Skin of body (tissue), 2 donors: Measurements from ENCODE around the gene DAAM2. TPM values are rescaled to one million over a fixed set of nuclear protein-coding genes. Genes with fewer than 3 reads are reported as not detected.

Experiments used
- DNase-seq: peaks from one replicate; lab custom pipeline; 2025; lab: John Stamatoyannopoulos, UW
- total RNA-seq: library from RNA; depleted of rRNA; stranded (reverse); fragments of >200 nt; gene quantifications from one replicate; pipeline ENCODE4 v1.2.3, GENCODE V29; 2014

The DAAM2 gene
- total RNA-seq, 1 donor from 2014 or later = 32.2 TPM

DNA sequence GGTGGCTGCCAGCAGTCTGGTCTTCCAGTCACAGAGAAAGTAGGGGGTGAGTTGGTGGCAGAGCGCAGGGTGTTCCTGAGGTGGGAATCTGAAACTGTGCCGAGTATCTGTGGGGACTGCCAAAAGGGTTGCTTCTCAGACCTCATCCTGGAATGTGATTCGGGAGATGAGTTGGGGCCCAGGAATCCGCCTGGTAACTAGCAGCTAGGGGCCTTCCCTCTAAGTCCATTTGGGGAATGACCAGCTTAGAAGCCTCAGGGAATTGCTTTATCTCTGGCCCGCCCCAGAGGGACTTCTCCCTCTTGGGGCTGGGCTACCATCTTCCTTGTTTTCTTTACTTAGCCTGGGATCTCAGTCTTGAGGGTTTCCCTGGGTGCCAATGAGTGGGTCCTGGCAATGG, 92.5 kb downstream of the DAAM2 start:
- DNase-seq = no peak

DNA sequence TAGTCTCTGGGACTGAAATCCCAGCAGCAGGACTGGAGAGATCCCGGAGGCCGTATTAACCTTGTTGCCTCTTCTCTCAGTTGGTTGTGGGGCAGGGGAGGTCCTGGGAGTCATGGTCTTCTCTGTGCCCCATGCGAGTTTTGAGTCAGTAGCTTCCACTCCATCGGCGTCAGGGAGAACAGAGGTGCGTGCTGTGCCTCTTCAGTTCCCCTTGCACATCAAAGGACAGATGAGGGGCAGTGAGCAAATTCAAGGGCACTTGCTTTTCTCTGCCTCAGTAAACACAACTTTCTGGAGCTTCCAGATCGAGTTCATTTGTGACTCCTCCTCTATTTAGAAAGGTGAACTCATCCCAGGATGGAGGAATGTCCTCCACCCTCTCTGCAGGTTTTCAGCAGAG, 93.5 kb downstream of the DAAM2 start:
- DNase-seq = no peak

DNA sequence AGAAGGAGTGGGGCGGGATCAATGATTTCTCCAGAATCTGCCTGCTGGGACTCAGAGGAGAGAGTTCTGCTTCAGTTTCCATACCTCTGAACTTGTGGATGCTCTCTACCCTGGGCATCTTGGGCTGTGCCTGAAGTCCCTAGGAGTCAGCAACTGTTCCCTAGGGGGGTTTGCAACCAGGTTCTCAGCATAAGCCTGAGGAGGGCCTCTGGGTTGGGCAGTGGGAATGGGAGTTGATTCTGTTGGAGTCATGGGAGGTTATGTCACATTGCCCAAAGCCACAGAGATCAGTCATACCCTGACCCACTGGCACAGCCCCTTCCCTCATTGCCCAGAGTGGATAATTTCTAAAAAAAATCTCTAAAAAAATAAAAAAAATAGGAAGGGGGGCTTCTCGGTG, 94.7 kb downstream of the DAAM2 start:
- no peak for DNase-seq

DNA sequence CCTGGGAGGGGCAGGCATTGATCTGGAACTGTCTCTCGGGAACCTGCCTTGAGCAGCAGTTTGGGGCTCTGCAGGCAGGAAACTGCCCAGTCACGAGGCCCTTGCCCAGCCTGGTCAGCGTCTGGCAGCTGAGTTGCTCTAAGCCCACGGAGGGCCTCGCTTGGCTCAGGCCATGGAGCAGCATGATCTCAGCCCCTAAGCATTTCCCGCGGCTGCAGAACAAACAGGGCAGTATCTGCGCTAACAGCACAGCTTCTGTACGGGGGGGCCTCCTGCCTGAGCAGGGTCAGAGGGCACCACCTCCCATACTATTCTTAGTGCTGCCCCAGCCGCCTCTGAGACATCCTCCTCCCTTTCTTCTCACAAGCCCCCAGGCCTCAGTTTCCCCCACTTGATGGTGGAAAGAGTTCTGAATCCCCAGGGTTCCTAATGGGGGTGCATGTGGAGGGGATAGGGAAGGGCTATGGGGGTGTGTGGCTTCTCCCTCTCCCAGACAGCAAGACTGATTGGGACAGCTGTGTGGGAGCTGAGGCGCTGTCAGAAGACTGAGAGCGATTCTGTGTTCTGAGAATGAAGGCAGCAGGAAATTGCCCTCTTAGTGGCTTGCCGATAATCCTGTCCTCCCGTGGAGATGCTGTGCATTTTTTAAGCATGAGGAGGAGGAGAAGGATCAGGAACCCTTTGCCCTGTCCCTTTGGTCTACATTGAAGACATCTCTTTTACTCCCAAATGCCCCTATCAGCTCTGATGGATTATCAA, 95.7 kb downstream of the DAAM2 start:
- peak; percentile 31 for DNase-seq

- no peak for DNase-seq
Observed at GRCh38 chr6:39889229-39889628, 97.1 kb downstream of the DAAM2 start.

GRCh38 chr6:39891353-39891752, 99.2 kb downstream of the DAAM2 start:
- DNase-seq = no peak

GRCh38 chr6:39891976-39892375, 99.8 kb downstream of the DAAM2 start:
- DNase-seq = no peak

DNA sequence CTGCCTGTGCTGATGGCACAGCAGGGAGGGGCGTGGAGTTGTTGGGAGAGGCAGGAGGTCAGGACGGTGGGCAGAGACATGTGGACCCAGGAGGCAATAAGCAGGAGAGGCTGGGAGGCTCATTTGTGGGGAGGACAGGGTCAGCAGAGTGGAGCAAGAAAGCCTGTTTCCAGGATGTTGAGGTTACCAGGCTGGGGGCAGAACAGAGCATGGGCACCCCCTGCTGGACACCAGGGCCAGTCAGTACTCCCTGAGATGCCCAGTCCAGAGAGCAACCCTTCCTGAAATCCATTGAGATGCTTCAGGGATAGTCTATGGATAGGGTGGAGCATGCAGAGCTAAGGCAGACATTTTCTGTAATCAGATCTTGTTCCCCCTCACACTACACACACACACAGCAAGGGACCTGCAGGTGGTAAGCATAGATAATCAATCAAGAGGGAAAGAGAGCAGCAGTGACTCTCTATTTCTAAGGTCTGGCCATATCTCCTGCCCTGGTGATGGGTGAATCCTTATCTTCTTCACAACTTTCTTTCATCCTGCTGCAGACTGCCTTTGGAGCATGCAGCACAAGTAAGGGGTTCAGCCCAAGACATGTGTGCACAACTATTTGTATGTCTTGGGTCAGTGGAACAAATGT, 100.4 kb downstream of the DAAM2 start:
- peak; percentile 11 for DNase-seq

DNA sequence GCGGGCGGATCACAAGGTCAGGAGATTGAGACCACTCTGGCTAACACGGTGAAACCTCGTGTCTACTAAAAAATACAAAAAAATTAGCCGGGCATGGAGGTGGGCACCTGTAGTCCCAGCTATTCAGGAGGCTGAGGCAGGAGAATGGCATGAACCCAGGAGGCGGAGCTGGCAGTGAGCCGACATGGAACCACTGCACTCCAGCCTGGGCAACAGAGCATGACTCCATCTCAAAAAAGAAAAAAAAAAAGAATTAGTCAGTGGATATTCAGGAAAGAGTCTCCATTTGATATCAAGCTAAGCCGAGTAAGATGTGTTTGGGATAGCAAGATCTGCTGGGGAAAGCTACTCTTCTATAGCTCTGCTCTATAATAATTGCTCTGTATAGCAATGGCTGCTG, 101.1 kb downstream of the DAAM2 start:
- DNase-seq = no peak

DNA sequence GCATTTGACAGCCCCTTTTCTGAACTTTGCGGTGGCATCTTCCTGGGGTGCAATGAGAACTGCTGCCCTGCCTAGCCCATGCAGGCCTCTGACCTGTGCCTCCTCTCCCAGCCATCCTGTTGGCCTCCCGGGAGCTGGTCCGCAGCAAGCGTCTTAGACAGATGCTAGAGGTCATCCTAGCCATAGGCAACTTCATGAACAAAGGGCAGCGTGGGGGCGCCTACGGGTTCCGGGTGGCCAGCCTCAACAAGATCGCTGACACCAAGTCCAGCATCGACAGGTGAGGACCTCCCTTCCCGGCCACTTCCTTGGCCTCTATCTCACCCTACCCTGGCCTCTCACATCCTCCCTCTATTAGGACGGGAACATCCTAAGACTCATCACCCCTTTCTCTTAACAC, 104.5 kb downstream of the DAAM2 start:
- no peak for DNase-seq

GRCh38 chr6:39897698-39898097, 105.5 kb downstream of the DAAM2 start:
- no peak for DNase-seq

GRCh38 chr6:39898625-39899024, 106.4 kb downstream of the DAAM2 start:
- DNase-seq = no peak

DNA sequence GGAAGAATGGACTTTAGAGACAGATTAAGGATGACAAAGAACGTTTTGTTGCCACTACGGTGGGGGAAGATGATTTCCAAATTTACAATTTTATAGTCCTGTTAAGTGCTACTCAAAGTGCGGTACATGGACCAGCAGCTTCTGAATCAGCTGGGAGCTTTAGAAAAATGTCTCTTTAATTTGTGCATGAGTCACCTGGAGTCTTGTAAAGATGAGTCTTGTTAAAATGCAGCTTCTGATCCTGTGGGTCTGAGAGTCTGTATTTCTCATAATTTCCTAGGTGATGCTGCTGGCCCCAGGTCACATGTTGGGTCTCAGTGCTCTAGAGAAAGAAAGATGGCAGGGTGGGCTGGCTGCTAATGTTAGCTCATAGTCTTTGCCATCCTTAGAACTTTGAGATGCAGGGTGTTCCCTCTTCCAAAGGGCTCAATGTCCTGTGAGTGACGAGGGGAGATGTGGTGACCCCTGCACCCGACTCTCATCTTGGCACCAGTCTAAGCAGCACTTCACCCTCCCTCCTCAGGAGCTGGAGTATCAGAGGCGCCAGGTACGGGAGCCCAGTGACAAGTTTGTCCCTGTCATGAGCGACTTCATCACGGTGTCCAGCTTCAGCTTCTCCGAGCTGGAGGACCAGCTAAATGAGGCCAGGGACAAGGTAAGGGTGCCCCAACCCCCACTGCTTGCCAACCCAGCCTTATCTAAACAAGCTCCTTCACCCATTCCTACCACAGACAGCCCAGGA, 107.5 kb downstream of the DAAM2 start:
- DNase-seq = no peak

- DNase-seq = no peak
Observed at GRCh38 chr6:39901116-39901655, 109.0 kb downstream of the DAAM2 start.

- no peak for DNase-seq
Observed at GRCh38 chr6:39901670-39902069, 109.5 kb downstream of the DAAM2 start.

DNA sequence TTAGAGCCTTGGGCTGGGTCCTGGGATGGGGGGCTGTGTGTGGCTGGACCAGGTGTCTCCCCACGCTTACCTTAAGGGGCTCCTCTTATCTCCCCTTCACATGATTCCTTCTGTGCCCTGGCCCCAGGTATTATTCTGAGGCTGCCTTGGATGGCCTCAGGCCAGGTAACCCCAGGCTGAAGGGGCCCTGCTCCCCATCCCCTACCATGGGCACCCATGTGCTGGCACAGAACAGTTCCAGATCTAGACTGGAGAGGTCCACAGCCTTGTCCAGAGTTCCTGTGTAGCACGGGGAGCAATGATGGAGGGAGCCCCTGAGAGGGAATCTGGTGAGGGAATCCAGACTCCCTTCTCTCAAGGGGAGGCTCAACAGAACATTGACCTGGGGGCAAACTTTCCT, 110.0 kb downstream of the DAAM2 start:
- DNase-seq = no peak

DNA sequence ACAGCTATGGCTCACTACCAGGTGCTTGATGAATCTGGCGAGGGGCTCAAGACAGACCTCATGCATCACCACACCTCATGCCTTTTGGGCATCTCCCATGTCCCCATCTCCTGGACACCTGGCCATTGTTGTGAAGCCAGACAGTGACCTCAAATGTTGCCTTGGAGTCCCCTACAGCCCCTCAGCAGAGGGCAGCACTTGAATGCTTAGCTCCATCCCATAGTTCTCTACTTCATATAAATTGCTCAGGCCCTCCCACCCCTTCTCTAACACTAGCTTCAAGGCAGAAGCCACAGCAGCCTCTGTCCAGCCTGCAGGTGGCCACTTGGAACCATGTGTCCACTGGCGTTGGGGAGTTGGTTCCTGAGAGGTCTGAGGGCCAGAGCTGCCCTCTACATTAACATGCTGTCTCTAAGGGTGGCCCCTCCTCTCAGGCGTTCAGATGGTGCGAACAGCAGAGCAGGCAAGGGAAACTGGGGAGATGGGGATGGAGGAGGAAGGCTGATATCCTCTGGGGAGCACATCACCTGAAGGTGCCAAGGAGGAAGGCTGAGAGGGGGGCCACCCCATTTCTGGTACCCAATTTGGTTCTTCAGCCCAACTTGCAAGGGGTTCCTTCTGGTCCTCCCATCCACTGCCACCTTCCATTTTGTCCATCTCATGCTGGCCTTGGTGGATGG, 110.8 kb downstream of the DAAM2 start:
- no peak for DNase-seq

DNA sequence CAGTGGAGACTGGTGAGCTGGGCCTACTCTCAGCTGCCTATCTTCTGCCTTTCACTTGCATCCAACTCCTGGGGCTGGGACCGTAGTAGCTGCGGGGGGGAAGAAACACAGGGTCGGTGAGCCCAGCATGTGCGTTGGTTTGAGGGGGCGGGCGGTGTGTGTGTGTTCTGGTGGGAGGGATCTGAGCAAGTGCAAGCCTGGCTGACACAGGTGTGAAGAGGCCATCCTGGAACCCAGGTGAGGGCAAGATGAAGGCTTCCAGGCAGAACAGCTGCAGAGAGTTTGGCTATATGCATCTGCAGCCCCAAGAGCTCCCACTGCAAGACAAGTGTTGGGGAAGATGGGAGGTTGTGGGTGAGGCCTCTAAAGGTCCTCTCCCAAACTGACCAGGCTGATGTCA, 111.5 kb downstream of the DAAM2 start:
- DNase-seq = no peak

DNA sequence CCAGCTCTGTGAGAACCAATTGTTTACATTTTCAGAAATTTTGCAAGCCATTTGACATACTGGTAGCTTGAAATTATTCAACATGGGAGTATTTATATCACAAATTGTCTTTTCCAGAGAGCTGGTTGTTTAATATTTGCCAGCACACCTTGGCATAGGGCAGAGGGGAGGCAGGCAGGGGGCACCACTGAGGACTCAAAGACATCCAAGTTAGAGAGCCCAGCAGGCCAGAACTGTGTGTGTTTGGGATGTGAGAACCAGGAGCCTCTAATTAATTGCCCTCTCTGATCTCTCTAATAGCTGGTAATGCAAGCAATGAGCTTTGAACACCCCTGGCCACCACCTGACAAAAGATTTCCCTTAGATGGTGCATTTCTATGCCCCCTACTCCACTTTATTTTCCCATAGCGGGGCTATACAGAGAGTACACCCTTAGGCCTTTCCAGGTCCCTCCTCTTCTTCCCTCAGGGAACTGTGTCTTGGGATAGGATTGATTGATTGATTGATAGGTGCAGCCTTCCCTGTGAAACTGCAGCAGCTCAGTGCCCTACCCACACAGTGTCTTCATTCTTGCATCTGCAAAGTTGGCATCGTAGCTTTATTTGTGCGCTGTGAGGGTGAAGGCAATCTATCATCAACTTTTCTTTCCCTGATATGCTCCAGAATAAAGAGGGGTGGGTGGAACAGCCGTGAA, 112.9 kb downstream of the DAAM2 start:
- no peak for DNase-seq

DNA sequence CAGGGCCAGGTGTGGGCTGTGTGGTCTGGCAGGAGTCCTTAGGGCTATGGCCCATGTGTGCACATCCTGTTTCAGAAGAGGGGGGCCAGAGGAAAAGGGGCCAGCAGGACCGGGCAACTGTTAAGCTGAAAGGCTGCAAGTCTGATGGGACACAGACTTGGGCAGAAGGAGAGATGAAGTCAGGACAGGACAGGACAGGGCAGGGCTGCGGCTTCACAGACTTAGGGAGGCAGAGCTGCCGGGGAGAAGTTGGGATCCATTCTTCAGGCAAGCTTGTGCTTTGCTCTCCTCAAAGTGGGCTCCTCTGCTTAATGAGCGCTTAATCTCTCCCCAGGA, 113.4 kb downstream of the DAAM2 start:
- no peak for DNase-seq

GRCh38 chr6:39906318-39906761, 114.2 kb downstream of the DAAM2 start:
- DNase-seq = no peak
